Measurements from ENCODE around the gene DNAH10.

Gene DNAH10

DNA sequence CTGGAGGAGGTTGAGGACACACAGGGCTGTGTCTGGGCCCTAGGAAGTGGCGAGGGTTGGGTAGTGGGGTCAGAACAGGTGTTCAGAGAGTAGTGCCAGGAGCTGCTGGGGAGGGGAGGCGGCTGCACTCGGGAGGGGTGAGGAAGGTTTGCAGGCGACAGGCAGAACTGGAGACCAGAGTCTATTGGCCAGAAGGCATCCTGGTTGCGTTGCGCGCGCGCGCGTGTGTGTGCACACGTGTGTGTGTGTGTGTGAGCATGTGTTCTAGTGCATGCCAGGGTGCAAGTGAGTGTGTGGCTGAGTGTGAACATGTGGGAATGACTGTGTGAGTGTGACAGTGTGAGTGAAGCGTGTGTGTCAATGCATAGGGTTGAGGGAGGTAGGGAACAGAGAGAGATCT is 124.2 kb downstream of the DNAH10 start:
- DNase-seq (ENCODE audit: low read depth, low spot score) = no peak

DNA sequence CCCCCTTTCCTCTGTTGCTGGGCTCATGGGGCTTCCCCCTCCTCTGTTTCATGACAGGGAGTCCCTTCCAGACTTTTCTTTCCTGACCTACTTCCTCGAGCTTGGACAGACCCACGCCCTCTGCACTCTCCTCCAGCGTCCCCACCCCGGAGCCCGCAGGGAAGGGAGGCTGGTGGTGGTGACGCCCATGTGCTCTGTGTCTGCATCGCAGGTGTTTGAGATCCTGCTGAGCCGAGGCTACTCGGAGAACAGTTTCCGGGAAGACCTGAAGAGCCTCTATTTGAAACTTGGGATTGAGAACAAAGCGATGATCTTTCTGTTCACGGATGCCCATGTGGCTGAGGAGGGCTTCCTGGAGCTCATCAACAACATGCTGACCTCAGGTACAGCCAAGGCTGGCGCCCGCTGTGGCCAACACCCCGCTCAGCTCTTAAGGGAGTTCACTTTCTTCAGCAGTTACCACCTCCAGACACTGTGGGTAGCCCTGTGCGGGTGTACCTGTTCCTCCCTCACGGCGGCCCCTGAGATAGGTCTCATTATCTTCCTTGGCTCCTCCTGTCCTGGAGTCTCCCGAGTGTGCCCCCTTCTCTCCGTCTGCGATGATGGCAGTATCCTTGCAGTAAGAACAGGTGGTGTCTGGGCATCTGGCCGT is 125.0 kb downstream of the DNAH10 start:
- no peak for DNase-seq (ENCODE audit: low read depth, low spot score)

DNA sequence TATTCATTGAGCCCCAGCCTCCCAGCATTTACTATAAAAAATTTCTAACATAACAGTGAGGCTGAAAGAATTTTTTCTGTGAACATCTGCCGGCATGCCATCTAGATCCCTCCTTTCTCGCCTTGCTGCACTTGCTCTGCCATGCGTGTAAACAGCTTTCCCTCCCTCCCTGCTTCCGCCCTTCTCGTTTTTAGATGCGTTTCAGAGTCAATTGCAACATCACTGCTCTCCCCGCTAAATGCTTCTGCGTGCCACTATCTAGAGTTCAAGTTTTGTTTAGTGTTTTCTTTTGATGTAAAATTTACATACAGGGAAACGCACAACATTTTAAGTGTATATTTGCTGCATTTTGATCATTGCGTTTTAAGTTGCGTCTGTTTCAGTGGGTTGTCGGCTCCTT is 126.9 kb downstream of the DNAH10 start:
- DNase-seq (ENCODE audit: low read depth, low spot score) = no peak

DNA sequence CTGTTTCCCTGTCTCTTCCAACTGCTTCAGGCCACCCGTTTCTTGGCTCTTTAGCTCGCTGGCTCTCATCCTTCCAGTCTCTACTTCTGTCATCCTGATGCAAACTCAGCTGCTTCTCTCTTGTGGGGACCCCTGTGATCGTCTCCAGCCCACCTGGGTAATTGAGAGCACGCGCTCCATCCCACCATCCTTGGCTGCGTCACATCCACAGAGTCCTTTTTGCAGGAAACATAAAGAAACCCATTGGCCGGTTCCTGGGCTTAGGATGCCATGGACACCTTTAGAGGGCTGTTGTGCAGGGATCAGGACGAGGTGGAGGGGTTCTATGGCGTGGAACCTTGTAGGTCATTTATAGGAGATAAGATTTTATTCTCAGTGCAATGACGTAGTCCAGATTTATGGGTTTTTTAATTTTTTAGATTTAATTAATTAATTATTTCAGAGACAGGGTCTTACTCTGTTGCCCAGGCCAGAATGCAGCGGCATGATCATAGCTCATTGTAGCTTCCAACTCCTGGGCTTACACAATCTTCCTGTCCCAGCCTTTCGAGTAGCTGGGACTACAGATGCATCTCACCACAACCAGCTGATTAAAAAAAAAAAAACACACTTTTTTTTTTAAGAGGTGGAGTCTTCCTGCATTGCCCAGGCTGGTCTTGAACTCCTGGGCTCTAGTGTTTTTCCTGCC is 127.9 kb downstream of the DNAH10 start:
- no peak for DNase-seq (ENCODE audit: low read depth, low spot score)

DNA sequence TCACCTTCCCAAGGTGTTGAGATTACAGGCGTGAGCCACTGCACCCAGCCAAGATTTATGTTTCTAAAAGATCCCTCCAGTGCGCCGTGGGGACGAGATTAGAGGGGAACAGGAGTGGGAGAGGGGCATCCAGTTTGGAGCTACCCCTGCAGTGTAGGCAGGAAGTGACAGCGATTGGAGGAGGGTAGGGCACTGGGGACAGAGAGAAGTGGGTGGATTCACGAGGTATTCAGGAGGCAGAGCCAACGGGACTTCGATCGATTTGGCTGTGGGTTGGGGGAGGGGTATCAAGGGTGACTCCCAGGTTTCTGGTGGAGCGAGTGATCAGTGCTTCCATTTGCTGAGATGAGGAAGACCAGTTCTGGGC is 128.4 kb downstream of the DNAH10 start:
- DNase-seq (ENCODE audit: low read depth, low spot score) = no peak

DNA sequence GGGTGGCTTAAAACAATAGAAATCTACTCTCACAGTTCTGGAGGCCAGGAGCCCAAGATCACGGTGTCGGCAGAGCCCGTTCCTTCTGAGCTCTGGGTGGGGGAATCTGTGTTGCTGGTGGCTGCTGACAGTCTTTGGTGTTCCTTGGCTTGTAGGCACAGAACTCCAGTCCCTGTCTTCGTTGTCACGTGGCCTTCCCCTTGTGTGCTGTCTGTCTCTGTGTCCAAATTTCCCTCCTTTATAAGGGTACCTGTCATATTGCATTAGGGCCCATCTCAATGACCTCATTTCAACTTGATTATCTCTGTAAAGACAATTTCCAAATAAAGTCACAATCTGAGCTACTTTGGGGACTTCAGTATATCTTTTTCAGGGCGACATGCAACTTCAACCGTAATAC is 128.9 kb downstream of the DNAH10 start:
- no peak for DNase-seq (ENCODE audit: low read depth, low spot score)

DNA sequence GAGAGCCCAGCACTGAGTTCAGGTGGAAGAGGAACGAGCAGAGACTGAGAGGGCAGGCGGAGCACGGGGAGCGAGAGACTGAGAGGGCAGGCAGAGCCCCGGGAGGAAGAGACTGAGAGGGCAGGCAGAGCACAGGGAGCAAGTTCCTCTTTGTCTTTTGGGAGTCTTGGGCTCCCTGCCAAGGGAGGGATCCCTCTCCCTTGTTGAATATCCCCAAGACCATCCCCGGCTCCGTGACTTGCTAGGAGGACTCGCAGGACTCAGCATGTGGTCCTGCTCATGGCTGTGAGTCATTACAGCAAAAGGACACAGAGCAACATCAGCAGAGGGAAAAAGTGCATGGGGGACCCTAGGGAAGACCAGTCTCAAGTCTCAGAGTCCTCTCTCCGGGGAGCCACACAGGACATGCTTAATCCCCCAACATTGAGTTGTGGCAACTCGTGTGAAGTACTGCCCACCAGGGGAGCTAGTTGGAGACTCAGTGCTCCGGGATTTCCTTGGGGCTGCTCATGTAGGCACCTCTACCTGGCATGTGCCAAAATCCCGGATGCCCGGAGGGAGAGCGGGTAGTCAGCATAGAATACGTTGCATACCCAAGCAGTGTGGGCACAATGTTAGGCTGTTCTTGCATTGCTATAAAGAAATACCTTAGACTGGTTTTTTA is 129.5 kb downstream of the DNAH10 start:
- DNase-seq (ENCODE audit: low read depth, low spot score) = no peak

DNA sequence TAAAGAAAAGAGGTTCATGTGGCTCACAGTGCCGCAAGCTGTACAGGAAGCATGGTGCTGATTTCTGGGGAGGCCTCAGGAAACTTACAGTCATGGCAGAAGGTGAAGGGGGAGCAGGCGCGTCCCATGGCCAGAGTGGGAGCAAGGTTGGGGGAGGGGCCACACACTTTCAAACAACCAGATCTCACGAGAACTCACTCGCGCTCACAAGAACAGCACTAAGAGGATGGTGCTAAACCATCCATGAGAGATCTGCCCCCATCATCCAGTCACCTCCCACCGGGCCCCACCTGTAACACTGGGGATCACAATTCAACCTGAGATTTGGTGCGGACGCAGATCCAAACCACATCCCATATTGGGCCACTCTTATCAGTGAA is 130.1 kb downstream of the DNAH10 start:
- DNase-seq (ENCODE audit: low read depth, low spot score) = no peak

DNA sequence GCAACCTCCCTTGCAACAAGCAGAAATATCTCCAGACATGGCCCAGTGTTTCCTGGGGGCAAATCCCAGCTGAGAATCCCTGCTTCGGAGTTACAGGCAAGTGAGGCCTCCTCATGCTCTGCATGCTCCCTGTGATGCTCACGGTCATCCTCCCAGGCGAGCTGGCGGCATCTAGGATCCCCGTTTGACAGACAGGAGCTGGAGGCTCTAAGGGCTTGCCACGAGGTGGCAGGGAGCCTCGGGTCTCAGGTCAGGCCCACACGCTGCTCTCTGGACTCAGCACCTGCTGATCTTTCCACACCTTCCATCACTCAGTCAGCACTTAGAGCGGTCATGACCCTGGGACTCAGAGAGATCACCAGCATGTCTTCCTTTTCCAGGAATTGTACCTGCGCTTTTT is 130.8 kb downstream of the DNAH10 start:
- DNase-seq (ENCODE audit: low read depth, low spot score) = no peak

DNA sequence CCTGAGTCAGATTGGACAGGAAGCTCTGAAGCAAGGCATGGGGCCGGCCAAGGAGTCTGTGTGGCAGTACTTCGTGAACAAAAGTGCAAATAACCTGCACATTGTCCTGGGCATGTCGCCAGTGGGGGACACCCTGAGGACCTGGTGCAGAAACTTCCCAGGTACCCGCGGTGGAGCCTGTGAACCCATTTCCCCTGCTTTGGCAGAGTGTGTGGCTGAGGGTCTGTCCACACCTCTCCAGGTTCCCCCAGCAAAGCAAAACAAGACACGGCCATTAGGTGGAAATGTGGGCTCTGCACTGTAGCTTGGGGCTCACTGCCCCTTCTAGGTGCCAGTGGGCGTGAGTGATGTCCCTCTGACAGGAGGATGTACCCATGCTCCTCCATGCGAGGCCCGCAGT is 131.2 kb downstream of the DNAH10 start:
- no peak for DNase-seq (ENCODE audit: low read depth, low spot score)

DNA sequence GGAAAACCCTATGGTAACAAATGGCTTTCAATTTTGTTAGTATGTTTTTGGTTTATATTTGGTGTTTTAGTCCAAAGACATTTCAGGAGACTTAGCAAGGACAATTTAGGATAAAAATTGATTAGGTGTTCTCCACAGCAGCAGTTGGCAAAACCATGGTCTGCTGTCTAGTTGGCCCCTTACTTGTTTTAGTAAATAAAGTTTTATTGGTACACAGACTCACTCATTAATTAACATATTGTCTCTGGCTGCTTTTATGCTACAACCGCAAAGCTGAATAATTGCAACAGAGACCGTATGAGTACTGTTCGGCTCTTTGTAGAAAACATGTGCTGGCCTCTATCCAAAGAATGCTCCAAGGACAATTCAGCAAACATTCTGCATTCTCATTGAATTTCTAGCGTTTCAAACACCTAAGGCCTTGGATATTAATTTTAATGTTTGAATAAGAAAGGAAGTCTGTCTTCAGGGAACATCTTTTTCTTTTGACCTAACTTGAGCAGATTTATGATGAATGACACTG is 132.8 kb downstream of the DNAH10 start:
- no peak for DNase-seq (ENCODE audit: low read depth, low spot score)

DNA sequence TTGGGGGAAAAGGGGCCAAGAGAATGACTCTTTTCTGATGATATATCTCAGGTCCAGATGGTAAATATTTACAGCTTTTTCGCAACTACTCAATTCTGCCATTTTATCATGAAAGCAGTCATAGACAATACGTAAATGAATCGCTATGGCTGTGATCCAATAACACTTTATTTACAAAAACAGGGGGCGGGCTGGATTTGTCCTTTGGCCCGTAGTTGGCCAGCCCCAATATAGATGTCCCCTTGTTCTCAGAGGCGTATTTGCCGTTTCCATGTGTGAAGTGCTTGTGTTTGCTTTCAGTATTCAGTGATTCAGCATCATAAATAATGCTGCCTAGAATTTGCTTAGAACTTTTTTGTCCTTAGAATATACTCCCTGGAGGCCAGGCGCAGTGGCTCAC is 133.3 kb downstream of the DNAH10 start:
- no peak for DNase-seq (ENCODE audit: low read depth, low spot score)

DNA sequence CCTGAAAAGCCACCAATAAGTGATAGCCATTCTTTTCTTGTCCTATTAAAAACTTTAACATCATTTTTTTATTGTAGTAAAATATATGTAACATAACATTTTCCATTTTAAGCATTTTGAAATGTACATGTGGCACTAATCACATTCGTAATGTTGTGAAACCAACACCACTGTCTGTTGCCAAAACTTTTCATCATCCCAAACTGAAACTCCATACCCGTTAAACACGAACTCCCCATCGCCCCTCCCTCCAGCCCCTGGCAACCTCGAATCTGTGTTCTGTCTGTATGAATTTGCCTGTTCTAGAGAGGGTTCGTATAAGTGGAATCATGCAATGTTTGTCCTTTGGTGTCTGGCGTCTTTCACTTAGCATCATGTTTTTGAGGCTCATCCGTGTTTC is 134.7 kb downstream of the DNAH10 start:
- DNase-seq (ENCODE audit: low read depth, low spot score) = no peak

DNA sequence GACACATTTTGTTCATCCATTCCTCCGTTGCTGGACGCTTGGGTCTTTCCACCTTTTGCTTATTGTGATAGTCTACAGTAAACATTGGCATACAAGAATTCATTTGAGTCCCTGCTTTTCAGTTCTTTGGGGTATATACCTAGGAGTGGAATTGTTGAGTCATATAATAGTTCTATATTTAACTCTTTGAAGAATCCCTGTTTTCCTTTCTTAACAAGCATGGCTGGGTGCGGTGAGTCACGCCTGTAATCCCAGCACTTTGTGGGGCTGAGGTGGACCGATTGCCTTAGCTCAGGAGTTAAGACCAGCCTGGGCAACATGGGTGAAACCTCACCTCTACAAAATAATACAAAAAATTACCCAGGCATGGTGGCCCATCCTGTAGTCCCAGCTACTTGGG is 135.1 kb downstream of the DNAH10 start:
- DNase-seq (ENCODE audit: low read depth, low spot score) = no peak

DNA sequence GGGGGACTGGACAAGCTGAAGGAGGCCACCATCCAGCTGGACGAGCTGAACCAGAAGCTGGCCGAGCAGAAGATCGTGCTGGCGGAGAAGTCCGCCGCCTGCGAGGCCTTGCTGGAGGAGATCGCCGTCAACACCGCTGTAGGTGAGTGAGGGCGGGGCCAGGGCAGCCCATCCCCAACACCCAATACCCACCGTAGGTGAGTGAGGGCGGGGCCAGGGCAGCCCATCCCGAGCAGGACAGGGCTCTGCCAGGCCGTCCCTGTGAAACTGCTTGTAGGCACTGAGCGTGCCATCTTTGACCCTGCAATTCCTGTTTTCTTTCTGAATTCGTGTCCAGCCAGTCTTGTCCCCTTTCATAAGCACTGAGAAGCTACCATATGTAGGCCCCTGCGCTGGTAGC is 136.6 kb downstream of the DNAH10 start:
- no peak for DNase-seq (ENCODE audit: low read depth, low spot score)

DNA sequence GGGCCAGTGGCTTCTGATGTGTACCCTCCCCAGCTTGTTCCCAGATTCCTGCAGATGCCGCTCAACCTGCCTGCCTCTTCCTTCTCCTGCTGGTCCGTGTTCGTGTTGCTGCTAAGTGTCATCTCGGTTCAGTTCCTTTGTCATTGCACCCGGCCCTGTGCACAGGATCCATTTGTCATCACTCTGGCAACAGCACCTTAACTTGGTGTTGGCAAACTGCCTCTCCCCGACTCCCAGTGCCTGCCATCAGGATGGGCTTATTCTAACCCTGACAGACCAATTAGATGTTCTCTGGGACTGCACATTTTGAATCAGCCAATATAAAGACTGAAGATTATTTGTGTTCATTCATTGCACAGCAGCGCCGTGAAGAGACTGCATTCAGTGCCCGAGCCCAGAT is 137.3 kb downstream of the DNAH10 start:
- no peak for DNase-seq (ENCODE audit: low read depth, low spot score)

DNA sequence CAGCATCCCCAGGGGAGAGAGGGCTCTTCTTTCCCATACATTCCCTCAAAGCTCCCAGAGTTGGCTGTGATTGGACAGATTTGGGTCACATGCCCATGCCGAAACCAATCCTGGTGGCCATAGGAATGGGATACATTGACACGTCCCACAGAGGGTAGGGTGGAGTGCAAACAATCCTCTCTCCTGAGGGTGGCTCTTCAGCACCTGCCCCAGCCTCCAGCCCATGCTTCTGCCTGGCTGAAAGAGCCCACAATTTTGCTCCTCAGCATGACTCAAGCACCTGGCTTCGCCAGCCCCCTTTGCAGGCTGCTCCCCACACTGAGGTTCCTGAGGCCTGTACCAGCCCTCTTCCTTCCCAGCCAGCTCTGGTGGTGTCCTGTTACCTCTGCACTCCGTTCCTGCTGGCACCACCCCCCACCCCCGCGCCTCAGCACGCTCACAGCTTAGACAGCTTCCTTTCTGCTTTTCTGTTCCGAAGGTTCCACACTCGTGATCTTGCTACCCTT is 138.8 kb downstream of the DNAH10 start:
- DNase-seq (ENCODE audit: low read depth, low spot score) = peak; percentile 47

DNA sequence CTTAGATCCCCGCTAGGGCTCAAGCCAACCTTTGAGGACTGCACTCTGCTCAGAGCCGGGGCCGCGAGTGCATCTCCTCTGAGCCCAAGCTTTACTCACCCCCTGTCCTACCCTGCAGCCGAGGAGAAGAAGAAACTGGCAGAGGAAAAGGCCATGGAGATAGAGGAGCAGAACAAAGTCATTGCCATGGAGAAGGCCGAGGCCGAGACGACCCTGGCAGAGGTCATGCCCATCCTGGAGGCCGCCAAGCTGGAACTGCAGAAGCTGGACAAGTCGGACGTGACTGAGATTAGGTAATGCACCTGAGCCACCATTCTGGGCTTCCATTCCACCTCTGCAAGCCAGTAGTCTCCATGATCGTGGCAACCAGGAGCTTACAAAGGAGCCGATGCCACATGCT is 140.7 kb downstream of the DNAH10 start:
- DNase-seq (ENCODE audit: low read depth, low spot score) = no peak

DNA sequence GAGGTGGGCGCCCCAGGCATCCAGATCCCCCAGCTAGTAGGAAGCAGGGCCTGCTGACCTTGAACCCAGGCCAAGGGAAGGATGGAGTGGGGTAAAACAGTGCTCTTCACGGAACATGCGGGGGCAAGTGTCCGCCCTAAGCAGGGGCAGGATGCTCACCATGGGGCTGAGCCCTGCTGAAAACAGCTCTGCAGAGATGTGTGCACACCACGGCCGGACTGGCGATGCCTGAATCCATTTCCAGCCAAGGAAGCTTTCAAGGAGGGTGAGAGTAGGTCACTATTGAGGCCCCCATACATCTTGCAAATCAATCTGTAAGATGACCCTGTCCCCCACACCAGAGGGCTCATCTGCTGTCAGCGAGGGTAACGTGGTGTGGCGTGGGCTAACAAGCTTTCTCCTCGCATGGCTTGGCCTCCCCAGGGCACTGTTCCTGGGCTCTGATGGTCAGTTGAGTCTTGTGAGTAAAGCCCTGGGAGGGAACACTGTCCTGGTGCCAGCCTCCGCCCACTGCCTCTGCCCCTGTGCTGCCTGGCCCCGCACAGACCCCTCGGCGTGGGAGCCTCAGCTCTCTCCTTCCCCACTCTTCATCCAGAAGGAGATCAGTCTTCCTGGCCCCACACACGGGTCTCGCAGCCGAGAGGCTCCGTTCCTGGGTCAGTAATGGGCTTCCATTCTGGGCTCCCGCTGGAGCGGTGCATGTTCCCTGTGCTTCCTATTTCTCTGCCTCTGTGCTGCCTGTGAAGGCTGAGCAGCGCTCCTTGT is 141.4 kb downstream of the DNAH10 start:
- no peak for DNase-seq (ENCODE audit: low read depth, low spot score)

DNA sequence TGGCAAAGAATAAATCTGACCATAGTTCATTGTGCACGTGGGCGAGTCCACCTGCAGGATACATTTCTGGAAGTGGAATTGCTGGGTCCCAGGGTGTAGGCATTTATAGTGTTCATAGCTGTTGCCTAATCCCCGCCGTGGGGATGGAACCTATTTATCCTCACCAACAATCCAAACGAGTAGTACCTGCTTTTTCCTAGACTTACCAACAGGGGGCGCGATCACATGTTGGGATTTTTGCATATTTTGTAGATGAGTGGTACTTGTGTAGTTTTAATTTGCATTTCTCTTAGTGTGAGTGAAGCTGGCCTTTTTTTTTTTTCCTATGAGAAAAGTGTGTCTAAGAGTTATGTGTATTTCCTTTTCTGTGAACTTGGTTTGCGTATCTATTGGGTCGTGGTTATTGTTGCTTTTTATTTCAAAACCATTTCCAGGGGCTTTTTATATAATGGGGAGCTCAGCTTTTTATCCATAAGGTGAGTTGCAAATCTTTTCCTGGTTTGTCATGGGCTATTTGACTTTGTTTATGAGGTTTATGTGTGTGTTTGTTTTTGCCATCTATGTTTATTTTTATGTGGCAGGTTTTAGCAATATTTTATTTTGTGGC is 143.3 kb downstream of the DNAH10 start:
- DNase-seq (ENCODE audit: low read depth, low spot score) = no peak

DNA sequence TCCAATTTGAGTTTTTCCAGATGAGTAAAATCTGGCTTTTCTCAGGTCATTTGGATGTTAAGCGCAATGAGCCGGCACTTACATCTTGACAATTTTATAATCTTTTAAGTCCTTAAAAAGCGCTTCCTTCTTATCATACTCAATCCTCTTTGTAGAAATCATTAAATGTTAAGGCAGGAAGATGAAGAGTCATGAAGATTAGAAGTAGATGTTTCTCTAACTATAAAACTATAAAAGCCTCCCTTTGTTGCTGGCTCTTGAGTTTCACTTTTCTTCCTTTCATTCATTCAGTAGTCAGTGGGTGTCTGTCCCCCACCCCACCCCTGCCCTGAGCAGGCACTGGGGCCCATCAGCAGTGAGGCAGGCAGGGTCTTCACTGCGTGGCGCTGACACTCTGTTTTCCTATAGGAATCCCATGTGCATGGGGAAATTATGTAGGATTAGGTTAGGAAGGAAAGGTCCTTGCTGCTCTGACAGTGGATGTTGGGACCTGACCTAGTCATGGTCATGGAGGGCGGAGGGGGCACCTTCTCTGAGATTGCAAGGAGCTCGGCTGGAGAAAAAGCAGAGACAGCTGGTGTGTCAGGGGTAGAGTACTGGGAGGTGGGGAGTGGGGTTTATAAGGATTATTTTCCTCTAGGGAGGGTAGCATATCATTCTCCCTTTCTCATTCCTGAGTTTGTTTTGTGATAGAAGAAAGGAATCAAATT is 144.8 kb downstream of the DNAH10 start:
- no peak for DNase-seq (ENCODE audit: low read depth, low spot score)

Data from iPS DF 19.7 (cell line).